UCSD-AML1 (cell line): Measurements from ENCODE around the gene CYSLTR2.

ENCODE experiments used
- DNase-seq: peaks from one replicate; lab custom pipeline; 2025; ENCODE audit not compliant: unreplicated experiment; lab: John Stamatoyannopoulos, UW

CYSLTR2 gene

GRCh38 chr13:48653472-48653939, at the start of gene CYSLTR2:
Gene CYSLTR2 (plus strand): TSS chr13:48653929. CDS start chr13:48706818, 52,889 bp downstream.
- DNase-seq, result no peak

GRCh38 chr13:48615049-48615448, 38.7 kb upstream of the CYSLTR2 start:
- no peak for DNase-seq

- DNase-seq, result no peak
Observed at GRCh38 chr13:48618937-48619336, 34.8 kb upstream of the CYSLTR2 start.

GRCh38 chr13:48621056-48621455, 32.7 kb upstream of the CYSLTR2 start:
- DNase-seq, result no peak

- DNase-seq, result no peak
Observed at GRCh38 chr13:48624016-48624415, 29.7 kb upstream of the CYSLTR2 start.

- DNase-seq, result no peak
Observed at GRCh38 chr13:48624858-48625257, 28.9 kb upstream of the CYSLTR2 start.

GRCh38 chr13:48625413-48626076, 28.2 kb upstream of the CYSLTR2 start:
- DNase-seq, result no peak

- no peak for DNase-seq
Observed at GRCh38 chr13:48626077-48626449, 27.7 kb upstream of the CYSLTR2 start.

GRCh38 chr13:48626726-48627451, 26.8 kb upstream of the CYSLTR2 start:
- DNase-seq, result no peak

- DNase-seq, result no peak
Observed at GRCh38 chr13:48629277-48629676, 24.5 kb upstream of the CYSLTR2 start.

GRCh38 chr13:48630291-48630690, 23.4 kb upstream of the CYSLTR2 start:
- no peak for DNase-seq

- DNase-seq, result no peak
Observed at GRCh38 chr13:48630773-48631172, 23.0 kb upstream of the CYSLTR2 start.

- no peak for DNase-seq
Observed at GRCh38 chr13:48631441-48631840, 22.3 kb upstream of the CYSLTR2 start.

GRCh38 chr13:48633700-48634099, 20.0 kb upstream of the CYSLTR2 start:
- no peak for DNase-seq

- DNase-seq, result no peak
Observed at GRCh38 chr13:48634636-48635035, 19.1 kb upstream of the CYSLTR2 start.

- no peak for DNase-seq
Observed at GRCh38 chr13:48635478-48635877, 18.3 kb upstream of the CYSLTR2 start.

- no peak for DNase-seq
Observed at GRCh38 chr13:48636550-48636949, 17.2 kb upstream of the CYSLTR2 start.

GRCh38 chr13:48637601-48638000, 16.1 kb upstream of the CYSLTR2 start:
- DNase-seq, result no peak

GRCh38 chr13:48640767-48641166, 13.0 kb upstream of the CYSLTR2 start:
- DNase-seq, result no peak

GRCh38 chr13:48641404-48641803, 12.3 kb upstream of the CYSLTR2 start:
- no peak for DNase-seq

- no peak for DNase-seq
Observed at GRCh38 chr13:48642061-48642460, 11.7 kb upstream of the CYSLTR2 start.

GRCh38 chr13:48643159-48643558, 10.6 kb upstream of the CYSLTR2 start:
- DNase-seq, result no peak

- no peak for DNase-seq
Observed at GRCh38 chr13:48644141-48644540, 9.6 kb upstream of the CYSLTR2 start.
